Measurements from ENCODE around the gene HECTD1.

DNA sequence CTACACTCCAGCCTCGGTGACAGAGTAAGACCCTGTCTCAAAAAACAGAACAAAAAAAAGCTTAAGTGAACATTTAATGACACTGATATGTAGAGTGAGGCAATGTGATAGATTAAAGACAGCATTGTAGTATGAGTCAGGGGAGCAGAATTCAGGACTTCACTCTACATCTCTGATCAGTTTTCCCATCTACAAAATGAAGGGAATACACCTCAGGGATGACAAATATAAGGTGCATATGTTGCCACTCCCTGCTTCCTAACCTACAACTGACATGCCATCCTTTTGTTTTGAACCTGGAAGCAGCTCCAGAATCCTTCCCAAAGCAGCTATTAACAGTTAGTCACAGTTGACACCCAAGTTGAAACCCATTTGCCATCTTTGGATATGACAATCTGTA lies 150.6 kb downstream of the HECTD1 start:
- TF ChIP-seq CTCF (IDR thresholded peaks at IDR 0.05; ENCODE audit: low read depth, low read length) (no peak), MYC (IDR thresholded peaks at IDR 0.05; ENCODE audit: low read depth, low read length) (no peak)

Measured in NB4 (cell line).